ENCODE results near the gene TNN. TPM values are rescaled to one million over a fixed set of nuclear protein-coding genes. Genes with fewer than 3 reads are reported as not detected.

Gene TNN
- total RNA-seq, 1 experiment from 2014 or later: not detected

Other genes starting within 250 kb of the TNN start
- 342 and 498 TPM in 2 replicates for gene CACYBP, start 67.9 kb upstream of the TNN start, total RNA-seq (2014; rRNA removed)
- gene MRPS14, start 44.4 kb upstream of the TNN start, total RNA-seq (2014; rRNA removed): 18.8 and 21.8 TPM in 2 replicates
- gene KIAA0040, start 124.9 kb downstream of the TNN start, total RNA-seq (2014; rRNA removed): 17.8 and 19.4 TPM in 2 replicates